Right atrium auricular region (tissue), 2 donors: Measurements from ENCODE around the gene DLG2. TPM values are rescaled to one million over a fixed set of nuclear protein-coding genes. Genes with fewer than 3 reads are reported as not detected.

ENCODE experiments used
- DNase-seq: peaks from one replicate; pipeline ENCODE4 v3.0.0-alpha.2; 2019; ENCODE audit warnings: low spot score
- H3K27ac ChIP-seq, 2 donors: fragments of 200-600 bp; sonication (generic); 1 replicate in 1 of 2; 2 replicates in 1 of 2; pipeline ENCODE4 v1.5.1; 2016 to 2019
- H3K27me3 ChIP-seq, 2 donors: fragments of 200-600 bp; sonication (generic); one replicate each; pipeline versions ENCODE4 v1.5.1 to v1.6.0; 2017 to 2019
- H3K36me3 ChIP-seq: fragments of 200-600 bp; sonication (generic); one replicate; pipeline ENCODE4 v1.5.1; 2016
- H3K4me1 ChIP-seq, 2 donors: fragments of 200-600 bp; sonication (generic); one replicate each; pipeline versions ENCODE4 v1.5.1 to v1.6.0; 2017 to 2019
- H3K4me3 ChIP-seq, 2 donors: fragments of 200-600 bp; sonication (generic); 1 replicate in 1 of 2; 2 replicates in 1 of 2; pipeline ENCODE4 v1.5.1; 2017 to 2019; ENCODE audit warnings: mild to moderate bottlenecking in 1 of 2, moderate library complexity in 1 of 2
- H3K9me3 ChIP-seq, 2 donors: fragments of 200-600 bp; sonication (generic); one replicate each; pipeline ENCODE4 v1.5.1; 2019
- total RNA-seq, 2 donors: library from RNA; depleted of rRNA; stranded (reverse); fragments of >200 nt; gene quantifications; one replicate each; pipeline ENCODE4 v1.1.0, GENCODE V29; 2016
- TF ChIP-seq, protein P1 (sequence below), 2 donors: fragments of 200-600 bp; sonication (generic); IDR thresholded peaks; one replicate each; pipeline ENCODE4 v1.5.1; 2019; ENCODE audit warnings: antibody characterized with exemption in 2 of 2

The DLG2 gene
- total RNA-seq, 2 donors from 2014 or later, result 6.6 to 6.7 TPM

DNA sequence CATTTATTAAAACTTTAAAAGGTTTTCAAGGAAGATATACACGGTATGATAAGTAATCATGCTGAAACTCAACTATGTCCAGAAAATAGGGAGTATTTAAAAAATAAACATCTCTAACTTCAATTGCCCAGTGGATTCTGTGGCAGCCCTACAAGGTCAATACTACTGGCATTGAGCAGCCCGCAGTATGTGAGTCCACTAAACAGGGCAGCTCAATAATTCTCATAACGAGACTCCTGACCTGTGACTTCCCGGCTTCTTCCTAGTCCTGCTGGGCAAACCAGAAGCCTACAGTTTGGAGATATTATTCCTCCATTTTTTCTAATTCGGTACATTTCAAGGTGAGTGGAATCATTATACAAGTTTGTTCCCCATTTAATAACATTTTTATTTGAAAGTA is 1760.5 kb downstream of the DLG2 start:
- no peak overlapping the region for H3K27ac ChIP-seq
- no peaks in the 10 kb centered on the region for H3K36me3 ChIP-seq
- no peak overlapping the region for H3K4me3 ChIP-seq
- TF ChIP-seq, protein P1, sequence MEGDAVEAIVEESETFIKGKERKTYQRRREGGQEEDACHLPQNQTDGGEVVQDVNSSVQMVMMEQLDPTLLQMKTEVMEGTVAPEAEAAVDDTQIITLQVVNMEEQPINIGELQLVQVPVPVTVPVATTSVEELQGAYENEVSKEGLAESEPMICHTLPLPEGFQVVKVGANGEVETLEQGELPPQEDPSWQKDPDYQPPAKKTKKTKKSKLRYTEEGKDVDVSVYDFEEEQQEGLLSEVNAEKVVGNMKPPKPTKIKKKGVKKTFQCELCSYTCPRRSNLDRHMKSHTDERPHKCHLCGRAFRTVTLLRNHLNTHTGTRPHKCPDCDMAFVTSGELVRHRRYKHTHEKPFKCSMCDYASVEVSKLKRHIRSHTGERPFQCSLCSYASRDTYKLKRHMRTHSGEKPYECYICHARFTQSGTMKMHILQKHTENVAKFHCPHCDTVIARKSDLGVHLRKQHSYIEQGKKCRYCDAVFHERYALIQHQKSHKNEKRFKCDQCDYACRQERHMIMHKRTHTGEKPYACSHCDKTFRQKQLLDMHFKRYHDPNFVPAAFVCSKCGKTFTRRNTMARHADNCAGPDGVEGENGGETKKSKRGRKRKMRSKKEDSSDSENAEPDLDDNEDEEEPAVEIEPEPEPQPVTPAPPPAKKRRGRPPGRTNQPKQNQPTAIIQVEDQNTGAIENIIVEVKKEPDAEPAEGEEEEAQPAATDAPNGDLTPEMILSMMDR (IDR thresholded peaks at IDR 0.05), result no peak
- no peaks in the 10 kb centered on the region for H3K27me3 ChIP-seq
- H3K4me1 ChIP-seq, result peaks cover 0 to 5% of the 10 kb centered on the region in 2 donors
- no peaks in the 10 kb centered on the region for H3K9me3 ChIP-seq
- no peak for DNase-seq

DNA sequence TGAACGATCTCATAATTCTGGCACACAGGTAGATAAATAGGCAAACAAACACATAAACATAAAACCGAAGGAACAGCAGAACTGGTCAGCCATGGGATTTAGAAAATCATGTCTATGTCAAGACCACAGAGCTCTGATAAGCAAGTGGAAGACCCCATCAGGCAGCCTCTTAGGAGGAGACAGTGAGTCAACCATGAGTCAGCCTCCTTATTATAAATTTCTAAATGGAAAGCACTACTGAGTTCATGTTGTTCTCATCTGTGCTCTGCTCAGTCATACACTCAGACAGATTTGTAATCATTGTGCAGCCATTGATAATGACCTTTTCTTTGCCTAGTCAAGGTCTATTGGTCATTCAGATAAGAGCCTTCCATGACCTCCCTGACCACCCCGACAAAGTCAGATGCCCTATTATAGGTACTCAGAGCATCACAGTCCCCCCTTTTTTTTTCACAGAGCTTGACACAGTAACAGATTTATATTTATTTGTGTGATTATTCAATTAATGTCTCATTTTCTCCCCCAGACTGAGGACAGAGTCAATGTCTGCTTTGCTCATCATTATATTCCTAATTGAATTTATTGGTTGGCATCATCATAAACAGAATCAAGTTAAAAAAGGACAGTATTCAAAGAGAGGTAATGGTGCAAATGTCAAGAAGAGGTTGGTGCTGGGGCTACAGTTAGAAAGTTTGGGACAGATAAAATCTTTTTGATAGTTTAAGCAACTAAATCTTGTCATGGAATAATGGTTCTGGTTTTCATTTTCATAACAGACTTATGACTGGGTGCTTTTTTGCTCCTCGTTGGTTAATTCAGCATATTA is 1761.3 kb downstream of the DLG2 start:
- DNase-seq, result no peak
- Histone ChIP-seq H3K36me3 (no peaks in the 10 kb centered on the region), H3K4me1 (peaks cover 0 to 5% of the 10 kb centered on the region in 2 donors), H3K27me3 (no peaks in the 10 kb centered on the region), H3K9me3 (no peaks in the 10 kb centered on the region), H3K4me3 (no peak overlapping the region), H3K27ac (no peak overlapping the region)
- TF ChIP-seq, protein P1 (IDR thresholded peaks at IDR 0.05), result no peak

DNA sequence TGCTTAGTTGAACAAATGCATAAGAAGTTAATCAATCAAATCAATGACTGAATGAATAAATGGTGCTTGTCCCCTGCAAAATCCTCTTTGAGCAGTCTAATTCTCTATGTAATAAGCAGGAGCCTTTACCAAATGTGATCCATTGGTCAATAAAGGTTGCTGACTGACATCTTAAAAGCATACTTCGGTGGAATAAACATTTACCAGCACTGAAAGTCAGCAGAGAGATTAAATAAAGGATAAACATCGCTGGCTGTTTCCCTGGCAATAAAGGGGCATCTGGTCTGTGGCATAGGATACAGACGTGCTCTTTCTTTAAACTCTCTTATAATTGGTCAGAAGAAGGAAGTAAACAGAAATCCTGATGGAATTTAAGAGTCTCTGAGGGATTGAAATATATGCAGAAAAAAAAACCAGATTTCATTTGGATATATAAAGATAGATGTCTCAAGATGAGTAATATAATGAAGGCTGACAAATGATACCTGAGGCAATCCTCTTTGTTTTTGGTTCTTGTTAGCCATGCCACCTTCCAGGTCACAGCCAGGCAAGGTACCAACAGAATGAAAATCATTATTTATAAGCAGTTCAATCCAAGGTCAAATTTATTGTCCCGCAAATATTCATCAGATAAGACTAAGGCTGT is 1762.6 kb downstream of the DLG2 start:
- Histone ChIP-seq H3K27me3 (no peaks in the 10 kb centered on the region), H3K9me3 (peaks cover 0 to 1% of the 10 kb centered on the region in 2 donors), H3K27ac (no peak overlapping the region), H3K36me3 (no peaks in the 10 kb centered on the region), H3K4me1 (peaks cover 0 to 5% of the 10 kb centered on the region in 2 donors), H3K4me3 (no peak overlapping the region)
- TF ChIP-seq, protein P1 (IDR thresholded peaks at IDR 0.05), result no peak
- DNase-seq, result no peak

DNA sequence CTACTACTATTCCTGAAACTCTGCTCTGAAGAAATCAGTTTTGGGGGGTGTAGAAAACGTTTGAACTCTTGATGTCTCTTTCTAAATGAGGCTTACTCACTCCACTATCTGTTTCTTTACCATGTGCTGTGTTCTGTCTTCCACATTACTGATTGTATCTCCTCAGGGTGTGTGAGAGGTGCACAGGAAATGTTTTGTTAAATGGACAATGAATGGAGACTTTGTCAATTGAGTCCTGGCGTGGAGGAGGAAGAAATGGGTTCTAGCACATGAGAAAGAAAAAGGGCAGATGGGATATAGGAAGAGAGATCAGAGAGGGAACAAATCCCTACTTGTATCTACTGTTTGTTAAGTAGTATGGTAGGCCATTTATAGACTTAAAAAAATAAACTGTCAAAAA is 1763.9 kb downstream of the DLG2 start:
- TF ChIP-seq, protein P1 (IDR thresholded peaks at IDR 0.05), result no peak
- no peak overlapping the region for H3K4me3 ChIP-seq
- DNase-seq, result no peak

DNA sequence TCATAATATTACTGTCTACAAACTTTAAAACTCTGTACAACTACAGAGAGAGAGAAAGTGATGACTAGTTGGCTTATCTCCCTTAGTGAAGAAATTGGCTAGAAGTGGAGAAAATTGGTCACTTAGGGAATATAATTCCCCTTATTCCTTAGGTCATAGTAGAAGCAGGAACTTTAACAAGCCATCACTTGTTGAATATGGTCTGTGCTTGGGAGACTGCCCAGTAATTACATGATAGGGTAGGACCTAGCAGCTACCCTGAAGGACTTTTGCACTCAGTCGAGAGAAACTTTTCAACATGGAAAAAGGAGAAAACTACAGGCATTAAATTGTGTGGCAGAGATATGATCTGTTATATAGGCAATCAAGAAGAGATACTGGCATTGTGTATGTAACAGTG is 1764.5 kb downstream of the DLG2 start:
- Histone ChIP-seq H3K9me3 (peaks cover 0 to 7% of the 10 kb centered on the region in 2 donors), H3K4me3 (no peak overlapping the region), H3K27me3 (no peaks in the 10 kb centered on the region), H3K36me3 (no peaks in the 10 kb centered on the region), H3K27ac (no peak overlapping the region), H3K4me1 (peaks cover 0 to 5% of the 10 kb centered on the region in 2 donors)
- no peak for DNase-seq
- TF ChIP-seq, protein P1 (IDR thresholded peaks at IDR 0.05), result no peak

More for the DNA sequence above, 1763.9 kb downstream of the DLG2 start:
- Histone ChIP-seq H3K27ac (no peak overlapping the region), H3K27me3 (no peaks in the 10 kb centered on the region), H3K9me3 (peaks cover 0 to 7% of the 10 kb centered on the region in 2 donors), H3K36me3 (no peaks in the 10 kb centered on the region), H3K4me1 (peaks cover 0 to 5% of the 10 kb centered on the region in 2 donors)
